ENCODE data around the gene ADORA2B. TPM values are rescaled to one million over a fixed set of nuclear protein-coding genes. Genes with fewer than 3 reads are reported as not detected.

Gene ADORA2B
- polyA plus RNA-seq, 1 of the 3 experiments (the other 2 are of a cell fraction), result 12.6 TPM

DNA sequence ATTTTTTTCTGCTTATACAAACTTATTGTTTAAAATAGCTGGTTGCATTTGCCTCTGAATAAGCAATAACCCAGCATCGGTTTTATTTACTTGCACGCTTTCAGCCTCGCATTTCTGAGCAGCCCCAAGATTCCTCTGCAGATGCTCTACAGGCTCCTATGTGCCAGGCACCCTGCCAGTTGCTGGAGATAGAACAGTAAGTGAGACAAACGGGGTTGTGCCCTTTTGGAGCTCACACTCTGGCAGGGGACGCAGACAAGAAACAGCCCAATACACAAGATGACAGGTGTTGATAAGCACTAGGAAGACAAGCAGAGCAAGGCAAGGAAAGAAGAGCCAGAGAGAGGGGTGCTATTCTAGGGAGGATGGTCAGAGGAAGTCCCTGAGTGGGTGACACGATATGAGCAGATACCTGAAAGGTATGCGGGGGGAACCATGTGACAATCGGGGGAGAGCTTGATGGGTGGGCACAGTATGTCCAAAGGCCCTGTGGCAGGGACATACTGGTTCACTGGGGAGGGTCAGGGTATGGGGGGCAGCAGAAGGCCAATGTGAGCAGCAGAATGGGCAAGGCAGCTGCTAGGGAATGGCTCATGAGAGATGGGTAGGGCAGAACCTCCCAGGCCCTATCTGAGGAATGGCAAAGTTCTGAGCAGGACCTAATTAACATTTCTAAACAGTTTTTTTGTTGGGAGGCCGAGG, 18.7 kb upstream of the ADORA2B start:
- Histone ChIP-seq H3K4me2 (no peak overlapping the region), H3K9me2 (no peaks in the 10 kb centered on the region), H4K20me1 (ENCODE audit: insufficient read depth) (no peaks in the 10 kb centered on the region), H3K27me3 (ENCODE audit: insufficient read depth) (no peaks in the 10 kb centered on the region; the same call in 1 of the 2 replicates), H3K9me3 (no peaks in the 10 kb centered on the region), H3F3A (replicated peaks; ENCODE audit: insufficient read depth) (no peaks in the 10 kb centered on the region), H3K27ac (ENCODE audit: low read depth in 2 of 2, low read length in 1 of 2) (no peak overlapping the region), H2AFZ (ENCODE audit: low read depth) (no peak overlapping the region), H3K36me3 (replicated peaks in 1 of 2; ENCODE audit: control insufficient read depth in 1 of 2, insufficient read depth in 2 of 2, low read length in 1 of 2) (no peaks in the 10 kb centered on the region), H3K79me2 (ENCODE audit: insufficient read depth) (no peaks in the 10 kb centered on the region), H3K4me1 (ENCODE audit: control insufficient read depth in 1 of 2, insufficient read depth in 2 of 2, low read depth in 1 of 2, low read length in 1 of 2) (peaks cover 0 to 4% of the 10 kb centered on the region in 2 experiments; a peak in 1 of 4 replicates), H3K9ac (no peak overlapping the region), H3K4me3 (ENCODE audit: low read depth in 2 of 2, low read length in 1 of 2) (no peak overlapping the region)
- ChIA-PET CTCF (interaction anchor here (1.2 to 1.5 kb wide), 2 partner anchors 18 to 19 kb away, joined by 4 to 7 read pairs; partner anchors contain the start of gene ADORA2B), POLR2A (no interaction called here)
- WGBS (ENCODE audit: low lambda C conversion rate), result 64% methylated on average over 9 of the region's 9 CpGs
- TF ChIP-seq, protein P1, sequence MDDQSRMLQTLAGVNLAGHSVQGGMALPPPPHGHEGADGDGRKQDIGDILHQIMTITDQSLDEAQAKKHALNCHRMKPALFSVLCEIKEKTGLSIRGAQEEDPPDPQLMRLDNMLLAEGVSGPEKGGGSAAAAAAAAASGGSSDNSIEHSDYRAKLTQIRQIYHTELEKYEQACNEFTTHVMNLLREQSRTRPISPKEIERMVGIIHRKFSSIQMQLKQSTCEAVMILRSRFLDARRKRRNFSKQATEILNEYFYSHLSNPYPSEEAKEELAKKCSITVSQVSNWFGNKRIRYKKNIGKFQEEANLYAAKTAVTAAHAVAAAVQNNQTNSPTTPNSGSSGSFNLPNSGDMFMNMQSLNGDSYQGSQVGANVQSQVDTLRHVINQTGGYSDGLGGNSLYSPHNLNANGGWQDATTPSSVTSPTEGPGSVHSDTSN (IDR thresholded peaks at IDR 0.05), result peak; percentile 53
- peak; percentile 83 for TF ChIP-seq GATA2 (CRISPR knock-in tag; IDR thresholded peaks at IDR 0.05)
- TF ChIP-seq FOXJ3 (CRISPR knock-in tag; IDR thresholded peaks at IDR 0.05), result no peak
- TF ChIP-seq POLR2AphosphoS5 (IDR thresholded peaks at IDR 0.05; ENCODE audit: low read depth, low read length), result 0 out of 2 replicates have a peak, but pooled peaks have one; percentile 16
- TF ChIP-seq NFIC (IDR thresholded peaks at IDR 0.05; ENCODE audit: borderline replicate concordance), result 0 out of 2 replicates have a peak, but pooled peaks have one; percentile 17
- peak; percentile 85 for TF ChIP-seq RCOR1 (IDR thresholded peaks at IDR 0.05; ENCODE audit: low read length)
- TF ChIP-seq EP300 (IDR thresholded peaks at IDR 0.05; ENCODE audit: borderline replicate concordance in 1 of 2, low read depth in 1 of 2, low read length in 1 of 2), result peak in 1 of 2 experiments; percentile 10; a peak in 1 of 4 replicates
- TF ChIP-seq TEAD4 (IDR thresholded peaks at IDR 0.05; ENCODE audit: borderline replicate concordance, insufficient read depth), result no peak
- TF ChIP-seq, protein P2, sequence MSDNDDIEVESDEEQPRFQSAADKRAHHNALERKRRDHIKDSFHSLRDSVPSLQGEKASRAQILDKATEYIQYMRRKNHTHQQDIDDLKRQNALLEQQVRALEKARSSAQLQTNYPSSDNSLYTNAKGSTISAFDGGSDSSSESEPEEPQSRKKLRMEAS (IDR thresholded peaks at IDR 0.05; ENCODE audit: low read depth), result no peak
- peak; percentile 79 for TF ChIP-seq TCF12 (IDR thresholded peaks at IDR 0.05)
- peak; percentile 43 for DNase-seq

DNA sequence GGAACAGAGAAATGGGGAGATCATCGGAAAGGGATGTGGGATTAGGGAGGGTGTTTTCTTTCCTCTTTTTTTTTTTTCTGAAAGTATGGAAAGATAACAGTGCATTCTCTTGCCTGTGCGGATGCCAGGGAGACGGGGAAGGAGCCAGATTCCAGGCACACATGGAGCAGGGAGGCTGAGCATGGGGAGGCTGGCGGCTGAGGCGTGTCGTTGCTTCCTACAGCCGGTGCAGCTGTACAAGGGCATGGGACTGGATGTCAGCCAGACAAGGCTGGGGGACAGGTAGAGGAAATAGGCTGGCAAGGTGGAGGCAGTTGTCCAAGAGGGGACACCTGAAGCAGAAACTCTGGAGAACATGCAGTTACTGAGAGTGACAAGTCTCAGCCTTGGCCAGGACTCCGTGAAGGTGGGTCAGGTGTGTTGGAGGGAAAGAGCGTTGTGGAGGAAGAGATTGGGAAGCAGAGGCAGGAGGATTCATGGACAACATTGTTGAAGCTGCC, 16.6 kb upstream of the ADORA2B start:
- CTCF ChIA-PET, result no interaction called here
- no peak for DNase-seq

More for the DNA sequence above, 16.6 kb upstream of the ADORA2B start:
- 73% methylated on average over 9 of the region's 9 CpGs for WGBS (ENCODE audit: low lambda C conversion rate)
- no peaks in the 10 kb centered on the region for H3K9me2 ChIP-seq
- H3K27ac ChIP-seq (ENCODE audit: low read depth in 2 of 2, low read length in 1 of 2), result no peak overlapping the region
- H2AFZ ChIP-seq (ENCODE audit: low read depth), result no peak overlapping the region
- POLR2A ChIA-PET, result no interaction called here
- H3K9me3 ChIP-seq, result no peaks in the 10 kb centered on the region
- H3K4me1 ChIP-seq (ENCODE audit: control insufficient read depth in 1 of 2, insufficient read depth in 2 of 2, low read depth in 1 of 2, low read length in 1 of 2), result peaks cover 0 to 4% of the 10 kb centered on the region in 2 experiments; a peak in 1 of 4 replicates
- H3K36me3 ChIP-seq (replicated peaks in 1 of 2; ENCODE audit: control insufficient read depth in 1 of 2, insufficient read depth in 2 of 2, low read length in 1 of 2), result no peaks in the 10 kb centered on the region
- H4K20me1 ChIP-seq (ENCODE audit: insufficient read depth), result no peaks in the 10 kb centered on the region
- TF ChIP-seq, protein P3, sequence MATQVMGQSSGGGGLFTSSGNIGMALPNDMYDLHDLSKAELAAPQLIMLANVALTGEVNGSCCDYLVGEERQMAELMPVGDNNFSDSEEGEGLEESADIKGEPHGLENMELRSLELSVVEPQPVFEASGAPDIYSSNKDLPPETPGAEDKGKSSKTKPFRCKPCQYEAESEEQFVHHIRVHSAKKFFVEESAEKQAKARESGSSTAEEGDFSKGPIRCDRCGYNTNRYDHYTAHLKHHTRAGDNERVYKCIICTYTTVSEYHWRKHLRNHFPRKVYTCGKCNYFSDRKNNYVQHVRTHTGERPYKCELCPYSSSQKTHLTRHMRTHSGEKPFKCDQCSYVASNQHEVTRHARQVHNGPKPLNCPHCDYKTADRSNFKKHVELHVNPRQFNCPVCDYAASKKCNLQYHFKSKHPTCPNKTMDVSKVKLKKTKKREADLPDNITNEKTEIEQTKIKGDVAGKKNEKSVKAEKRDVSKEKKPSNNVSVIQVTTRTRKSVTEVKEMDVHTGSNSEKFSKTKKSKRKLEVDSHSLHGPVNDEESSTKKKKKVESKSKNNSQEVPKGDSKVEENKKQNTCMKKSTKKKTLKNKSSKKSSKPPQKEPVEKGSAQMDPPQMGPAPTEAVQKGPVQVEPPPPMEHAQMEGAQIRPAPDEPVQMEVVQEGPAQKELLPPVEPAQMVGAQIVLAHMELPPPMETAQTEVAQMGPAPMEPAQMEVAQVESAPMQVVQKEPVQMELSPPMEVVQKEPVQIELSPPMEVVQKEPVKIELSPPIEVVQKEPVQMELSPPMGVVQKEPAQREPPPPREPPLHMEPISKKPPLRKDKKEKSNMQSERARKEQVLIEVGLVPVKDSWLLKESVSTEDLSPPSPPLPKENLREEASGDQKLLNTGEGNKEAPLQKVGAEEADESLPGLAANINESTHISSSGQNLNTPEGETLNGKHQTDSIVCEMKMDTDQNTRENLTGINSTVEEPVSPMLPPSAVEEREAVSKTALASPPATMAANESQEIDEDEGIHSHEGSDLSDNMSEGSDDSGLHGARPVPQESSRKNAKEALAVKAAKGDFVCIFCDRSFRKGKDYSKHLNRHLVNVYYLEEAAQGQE (IDR thresholded peaks at IDR 0.05; ENCODE audit: low read depth, low read length), result no peak
- TF ChIP-seq, protein P4, sequence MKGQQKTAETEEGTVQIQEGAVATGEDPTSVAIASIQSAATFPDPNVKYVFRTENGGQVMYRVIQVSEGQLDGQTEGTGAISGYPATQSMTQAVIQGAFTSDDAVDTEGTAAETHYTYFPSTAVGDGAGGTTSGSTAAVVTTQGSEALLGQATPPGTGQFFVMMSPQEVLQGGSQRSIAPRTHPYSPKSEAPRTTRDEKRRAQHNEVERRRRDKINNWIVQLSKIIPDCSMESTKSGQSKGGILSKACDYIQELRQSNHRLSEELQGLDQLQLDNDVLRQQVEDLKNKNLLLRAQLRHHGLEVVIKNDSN (IDR thresholded peaks at IDR 0.05; ENCODE audit: borderline replicate concordance, low read depth), result no peak
- TF ChIP-seq, protein P5, sequence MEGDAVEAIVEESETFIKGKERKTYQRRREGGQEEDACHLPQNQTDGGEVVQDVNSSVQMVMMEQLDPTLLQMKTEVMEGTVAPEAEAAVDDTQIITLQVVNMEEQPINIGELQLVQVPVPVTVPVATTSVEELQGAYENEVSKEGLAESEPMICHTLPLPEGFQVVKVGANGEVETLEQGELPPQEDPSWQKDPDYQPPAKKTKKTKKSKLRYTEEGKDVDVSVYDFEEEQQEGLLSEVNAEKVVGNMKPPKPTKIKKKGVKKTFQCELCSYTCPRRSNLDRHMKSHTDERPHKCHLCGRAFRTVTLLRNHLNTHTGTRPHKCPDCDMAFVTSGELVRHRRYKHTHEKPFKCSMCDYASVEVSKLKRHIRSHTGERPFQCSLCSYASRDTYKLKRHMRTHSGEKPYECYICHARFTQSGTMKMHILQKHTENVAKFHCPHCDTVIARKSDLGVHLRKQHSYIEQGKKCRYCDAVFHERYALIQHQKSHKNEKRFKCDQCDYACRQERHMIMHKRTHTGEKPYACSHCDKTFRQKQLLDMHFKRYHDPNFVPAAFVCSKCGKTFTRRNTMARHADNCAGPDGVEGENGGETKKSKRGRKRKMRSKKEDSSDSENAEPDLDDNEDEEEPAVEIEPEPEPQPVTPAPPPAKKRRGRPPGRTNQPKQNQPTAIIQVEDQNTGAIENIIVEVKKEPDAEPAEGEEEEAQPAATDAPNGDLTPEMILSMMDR (IDR thresholded peaks at IDR 0.05), result no peak
- TF ChIP-seq FOXM1 (IDR thresholded peaks at IDR 0.05; ENCODE audit: low read depth), result no peak
- TF ChIP-seq, protein P6, sequence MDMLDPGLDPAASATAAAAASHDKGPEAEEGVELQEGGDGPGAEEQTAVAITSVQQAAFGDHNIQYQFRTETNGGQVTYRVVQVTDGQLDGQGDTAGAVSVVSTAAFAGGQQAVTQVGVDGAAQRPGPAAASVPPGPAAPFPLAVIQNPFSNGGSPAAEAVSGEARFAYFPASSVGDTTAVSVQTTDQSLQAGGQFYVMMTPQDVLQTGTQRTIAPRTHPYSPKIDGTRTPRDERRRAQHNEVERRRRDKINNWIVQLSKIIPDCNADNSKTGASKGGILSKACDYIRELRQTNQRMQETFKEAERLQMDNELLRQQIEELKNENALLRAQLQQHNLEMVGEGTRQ (IDR thresholded peaks at IDR 0.05; ENCODE audit: borderline replicate concordance, low read depth, low read length), result no peak
- no peak for TF ChIP-seq GATA2 (CRISPR knock-in tag; IDR thresholded peaks at IDR 0.05)
- no peaks in the 10 kb centered on the region; the same call in 1 of the 2 replicates for H3K27me3 ChIP-seq (ENCODE audit: insufficient read depth)
- no peak overlapping the region for H3K4me3 ChIP-seq (ENCODE audit: low read depth in 2 of 2, low read length in 1 of 2)
- H3F3A ChIP-seq (replicated peaks; ENCODE audit: insufficient read depth), result no peaks in the 10 kb centered on the region
- H3K79me2 ChIP-seq (ENCODE audit: insufficient read depth), result no peaks in the 10 kb centered on the region
- no peak overlapping the region for H3K4me2 ChIP-seq
- no peak overlapping the region for H3K9ac ChIP-seq
